GM21717 (cell line): Measurements from ENCODE around the gene CITED4.

Source experiments
- ATAC-seq: cut with Tn5 transposase; IDR thresholded peaks from one replicate; pipeline ENCODE4 v1.9.1; 2021; ENCODE audit warnings: mild to moderate bottlenecking, moderate library complexity; ENCODE audit not compliant: unreplicated experiment

CITED4 gene

GRCh38 chr1:40855513-40855912 is 6.7 kb downstream of the CITED4 start:
- no peak for ATAC-seq

- ATAC-seq: no peak
Observed at GRCh38 chr1:40853885-40854170, 8.3 kb downstream of the CITED4 start.

GRCh38 chr1:40853113-40853884 is 8.9 kb downstream of the CITED4 start:
- ATAC-seq: no peak

GRCh38 chr1:40851643-40852042 is 10.5 kb downstream of the CITED4 start:
- ATAC-seq: no peak

- ATAC-seq: no peak
Observed at GRCh38 chr1:40849801-40850592, 12.2 kb downstream of the CITED4 start.

- no peak for ATAC-seq
Observed at GRCh38 chr1:40848530-40849189, 13.5 kb downstream of the CITED4 start.

GRCh38 chr1:40847023-40847745 is 15.0 kb downstream of the CITED4 start:
- no peak for ATAC-seq

GRCh38 chr1:40845895-40846294 is 16.3 kb downstream of the CITED4 start:
- ATAC-seq: no peak

- ATAC-seq: no peak
Observed at GRCh38 chr1:40844887-40845878, 17.0 kb downstream of the CITED4 start.

- ATAC-seq: no peak
Observed at GRCh38 chr1:40844079-40844478, 18.1 kb downstream of the CITED4 start.

GRCh38 chr1:40842691-40843090 is 19.5 kb downstream of the CITED4 start:
- ATAC-seq: no peak

- ATAC-seq: no peak
Observed at GRCh38 chr1:40842207-40842606, 20.0 kb downstream of the CITED4 start.

GRCh38 chr1:40841602-40842001 is 20.6 kb downstream of the CITED4 start:
- ATAC-seq: no peak

- no peak for ATAC-seq
Observed at GRCh38 chr1:40840526-40841323, 21.4 kb downstream of the CITED4 start.

- ATAC-seq: no peak
Observed at GRCh38 chr1:40839943-40840335, 22.2 kb downstream of the CITED4 start.

GRCh38 chr1:40838980-40839942 is 22.9 kb downstream of the CITED4 start:
- no peak for ATAC-seq

GRCh38 chr1:40838045-40838979 is 23.9 kb downstream of the CITED4 start:
- no peak for ATAC-seq
